HG02642 (cell line): ENCODE measurements around the gene C6orf15.

Experiments
- ATAC-seq: cut with Tn5 transposase; IDR thresholded peaks from one replicate; pipeline ENCODE4 v1.9.1; 2021; ENCODE audit warnings: mild to moderate bottlenecking; ENCODE audit not compliant: unreplicated experiment, poor library complexity

C6orf15 gene

DNA sequence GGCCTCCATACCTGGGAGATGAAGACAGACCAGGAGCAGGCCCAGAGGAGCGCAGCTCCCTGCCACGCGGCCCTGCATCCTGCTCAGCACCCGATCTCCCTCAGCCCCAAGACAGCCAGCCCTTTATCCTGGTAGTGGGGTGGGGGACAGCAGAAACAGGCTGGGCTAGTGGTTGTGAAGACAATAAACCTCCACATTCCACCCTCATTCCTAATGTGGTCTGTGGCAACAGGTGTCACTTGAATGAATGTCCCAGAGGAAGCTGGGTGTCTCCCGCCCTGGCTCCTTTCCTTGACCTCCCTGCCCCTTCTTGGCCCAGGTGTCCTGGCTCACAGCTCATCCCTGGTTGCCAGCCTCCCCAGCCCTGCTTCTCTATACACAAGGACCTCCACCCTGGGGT is at the start of gene C6orf15:
Gene C6orf15 (minus strand): TSS at position 98 of the 400 bp plus-strand sequence. CDS start 20 bp downstream, at position 78.
- ATAC-seq, result no peak

DNA sequence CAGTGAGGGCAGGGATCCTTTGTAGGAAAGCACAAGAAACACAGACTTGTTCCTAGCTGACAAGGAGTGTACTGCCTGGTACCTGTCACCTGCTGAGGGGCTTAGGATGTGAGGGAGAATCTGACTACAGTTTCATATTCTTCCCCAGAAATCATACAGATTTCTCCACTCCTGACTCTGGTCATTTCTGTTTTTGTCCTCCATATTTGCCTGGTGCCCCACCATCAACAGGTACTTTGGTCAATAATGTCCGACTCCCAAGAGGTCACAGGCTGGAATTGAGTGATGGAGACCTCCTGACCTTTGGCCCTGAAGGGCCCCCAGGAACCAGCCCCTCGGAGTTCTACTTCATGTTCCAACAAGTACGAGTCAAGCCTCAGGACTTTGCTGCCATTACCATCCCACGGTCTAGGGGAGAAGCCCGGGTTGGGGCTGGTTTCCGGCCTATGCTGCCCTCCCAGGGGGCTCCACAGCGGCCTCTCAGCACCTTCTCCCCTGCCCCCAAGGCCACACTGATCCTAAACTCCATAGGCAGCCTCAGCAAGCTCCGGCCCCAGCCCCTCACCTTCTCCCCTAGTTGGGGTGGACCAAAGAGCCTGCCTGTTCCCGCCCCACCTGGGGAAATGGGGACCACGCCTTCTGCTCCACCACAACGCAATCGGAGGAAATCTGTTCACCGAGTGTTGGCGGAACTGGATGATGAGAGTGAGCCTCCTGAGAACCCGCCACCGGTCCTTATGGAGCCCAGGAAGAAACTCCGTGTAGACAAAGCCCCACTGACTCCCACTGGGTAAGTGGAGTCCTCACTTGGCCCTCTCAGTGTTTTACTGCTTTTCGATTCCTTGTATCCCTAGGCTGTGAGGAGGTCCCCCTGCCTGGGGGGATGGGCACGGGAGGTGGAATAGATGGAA is 49.1 kb upstream of the C6orf15 start:
- no peak for ATAC-seq

DNA sequence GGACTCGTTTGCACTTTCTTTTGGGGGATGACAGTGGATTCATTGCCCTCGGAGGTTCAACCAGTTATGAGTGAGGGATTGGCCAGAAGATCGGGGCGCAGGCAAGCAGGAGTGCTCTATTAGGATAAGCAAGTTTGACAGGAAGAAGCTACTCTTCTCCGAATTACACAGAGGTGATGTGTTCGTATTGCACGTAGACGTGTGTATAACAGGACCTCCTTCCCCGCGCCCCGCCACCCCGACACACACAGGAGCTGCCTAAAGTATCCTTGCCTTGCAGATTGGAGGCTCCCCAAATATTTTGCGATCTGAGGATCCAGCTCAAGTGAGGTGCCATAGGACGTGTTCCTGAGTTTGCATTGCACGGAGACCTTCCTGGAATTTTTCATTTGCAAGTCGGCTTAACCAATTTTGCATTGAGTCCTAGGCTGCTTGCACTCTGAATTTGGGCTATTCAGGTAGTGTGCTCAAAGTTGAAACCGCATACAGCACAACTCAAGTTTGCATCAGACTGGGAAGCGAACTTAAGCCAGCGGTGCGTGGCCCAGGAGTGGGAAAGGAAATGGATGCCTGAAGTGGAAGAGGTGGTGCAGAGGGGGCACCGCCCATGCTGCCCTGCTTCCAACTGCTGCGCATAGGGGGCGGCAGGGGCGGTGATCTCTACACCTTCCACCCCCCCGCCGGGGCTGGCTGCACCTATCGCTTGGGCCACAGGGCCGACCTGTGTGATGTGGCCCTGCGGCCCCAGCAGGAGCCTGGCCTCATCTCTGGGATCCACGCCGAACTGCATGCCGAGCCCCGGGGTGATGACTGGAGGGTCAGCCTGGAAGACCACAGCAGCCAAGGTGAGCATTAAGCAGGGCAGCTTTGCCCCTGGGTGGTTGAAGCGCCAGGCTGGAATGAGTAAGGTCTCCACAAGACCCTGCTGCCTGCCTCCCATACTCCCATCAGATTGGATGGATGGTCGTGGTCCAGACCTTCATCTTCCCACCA is 46.8 kb upstream of the C6orf15 start:
- ATAC-seq, result peak; percentile 0

DNA sequence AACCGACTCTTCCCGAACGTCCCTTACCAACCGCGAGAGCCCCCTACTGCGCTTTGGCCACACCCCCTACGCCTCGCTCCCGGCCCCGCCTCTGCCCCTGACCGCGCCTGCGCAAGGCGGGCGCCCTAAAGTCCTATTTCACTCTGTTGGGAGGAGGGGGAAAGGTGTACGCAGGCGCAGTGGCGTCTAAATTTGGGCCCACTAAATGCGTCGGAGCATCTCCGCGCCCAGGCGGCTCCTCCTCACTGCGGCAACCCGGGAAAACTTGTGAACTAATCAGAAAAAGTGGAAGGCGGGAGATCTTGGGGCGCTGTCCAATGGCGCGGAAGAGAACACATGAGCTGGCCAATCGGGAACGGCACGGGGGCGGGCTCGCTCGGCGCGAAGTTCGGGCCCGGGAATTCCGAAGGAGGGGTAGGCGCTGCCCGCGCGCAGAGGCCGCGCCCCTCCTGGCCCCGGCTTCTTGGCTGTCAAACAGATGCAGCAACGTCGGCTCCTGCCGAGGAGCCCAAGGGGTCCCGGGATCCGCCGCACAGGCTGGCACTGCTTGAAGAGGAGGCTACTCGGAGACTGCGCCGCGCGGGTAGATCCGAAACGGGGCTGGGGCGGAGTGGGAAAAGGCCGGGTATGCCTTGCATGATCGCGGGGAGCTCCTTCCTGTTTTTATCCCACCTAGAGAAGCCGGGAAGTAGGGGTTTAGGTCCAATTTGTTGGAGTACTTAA is 45.9 kb upstream of the C6orf15 start, which contains the start of gene TCF19:
Gene TCF19 (plus strand): TSS at position 450 of the 723 bp plus-strand sequence. CDS start 881 bp downstream, outside the sequence.
- peak; percentile 88 for ATAC-seq

DNA sequence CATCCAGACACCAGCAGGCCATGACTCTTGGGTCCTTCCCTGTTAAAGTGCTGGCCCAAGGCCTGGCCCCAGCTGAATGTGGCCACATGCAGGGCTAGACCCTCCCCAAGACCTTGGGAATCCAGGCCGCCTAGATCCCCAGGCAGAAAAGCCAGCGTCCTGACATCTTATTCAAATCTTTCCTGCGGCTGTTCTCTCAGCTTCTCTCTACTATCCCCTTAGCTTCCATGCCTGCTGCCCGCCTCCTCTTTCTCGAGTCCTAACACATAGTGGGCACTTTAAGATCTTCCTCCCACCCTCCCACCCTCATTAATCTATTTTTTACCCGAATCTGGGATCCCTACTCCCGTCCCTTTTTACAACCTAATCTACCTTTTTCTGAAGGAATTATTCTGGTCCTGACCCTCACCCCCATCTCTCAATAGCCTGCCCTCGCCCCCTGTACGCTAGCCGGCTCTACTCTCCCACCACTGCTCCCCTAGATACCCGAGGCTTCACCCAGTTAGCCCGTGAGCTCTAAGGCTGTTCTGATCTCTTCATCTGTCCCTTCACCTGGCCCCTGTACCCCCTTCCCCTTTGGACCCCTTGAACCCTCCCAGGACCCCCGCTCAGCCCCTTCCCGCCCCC is 45.3 kb upstream of the C6orf15 start, which contains the start of gene CCHCR1:
Gene CCHCR1 (minus strand): TSS at position 290 of the 627 bp plus-strand sequence. CDS start 202 bp downstream, at position 88.
- ATAC-seq, result no peak

DNA sequence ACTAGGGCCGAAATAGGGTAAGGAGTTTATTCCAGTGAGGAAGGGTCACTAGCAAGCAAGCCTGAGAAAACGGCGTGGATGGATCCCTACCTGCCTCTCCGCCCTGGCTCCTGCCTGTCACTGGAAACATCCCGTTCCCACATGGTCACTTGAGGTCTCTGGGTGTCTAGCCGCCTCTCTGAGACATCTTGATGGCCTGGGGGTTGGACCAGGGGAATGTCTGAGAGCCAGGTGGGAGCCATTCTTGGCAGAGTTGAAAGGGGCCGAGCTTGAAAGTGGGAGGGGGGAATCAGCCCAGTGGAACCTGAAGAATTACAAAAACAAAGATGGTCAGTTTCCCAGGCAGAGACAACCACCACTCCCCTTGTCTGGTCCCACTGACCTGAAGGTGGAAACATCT is 44.3 kb upstream of the C6orf15 start:
- no peak for ATAC-seq

DNA sequence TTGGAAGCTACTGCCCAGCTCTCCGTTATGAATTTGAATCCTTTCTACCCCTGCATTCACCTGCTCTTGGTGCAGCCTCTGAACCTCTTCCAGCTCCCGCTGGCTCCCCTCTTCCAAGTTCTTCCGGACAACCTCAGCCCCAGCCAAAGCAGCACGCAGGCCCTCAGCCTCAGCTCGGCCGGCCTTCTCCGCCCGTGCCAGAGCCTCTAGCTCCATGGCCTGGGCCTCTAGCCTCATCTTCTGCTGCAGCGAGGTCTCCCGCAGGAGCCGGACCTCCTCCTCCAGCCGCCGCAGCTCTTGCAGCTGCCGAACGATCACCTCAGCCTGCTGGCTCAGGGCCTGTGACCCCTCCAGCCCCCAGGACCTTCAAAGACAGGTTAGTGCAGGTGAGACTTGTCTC is 42.1 kb upstream of the C6orf15 start:
- ATAC-seq, result no peak

DNA sequence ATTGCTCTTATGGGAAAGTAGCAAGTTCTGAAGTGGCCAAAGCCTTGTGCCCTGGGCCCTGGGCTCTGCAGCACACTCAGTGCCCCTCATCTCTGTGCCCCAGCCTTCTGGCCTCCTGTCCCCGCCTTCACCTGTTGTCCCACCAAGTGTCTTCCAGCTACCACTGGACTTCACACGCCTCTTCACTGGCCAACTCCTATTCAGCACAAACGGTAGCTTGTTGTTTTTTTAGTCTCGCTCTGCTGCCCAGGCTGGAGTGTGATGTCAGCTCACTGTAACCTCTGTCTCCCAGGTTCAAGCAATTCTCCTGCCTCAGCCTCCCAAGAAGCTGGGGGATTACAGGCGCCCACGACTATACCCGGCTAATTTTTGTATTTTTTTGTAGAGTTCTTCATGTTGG is 40.4 kb upstream of the C6orf15 start:
- no peak for ATAC-seq

DNA sequence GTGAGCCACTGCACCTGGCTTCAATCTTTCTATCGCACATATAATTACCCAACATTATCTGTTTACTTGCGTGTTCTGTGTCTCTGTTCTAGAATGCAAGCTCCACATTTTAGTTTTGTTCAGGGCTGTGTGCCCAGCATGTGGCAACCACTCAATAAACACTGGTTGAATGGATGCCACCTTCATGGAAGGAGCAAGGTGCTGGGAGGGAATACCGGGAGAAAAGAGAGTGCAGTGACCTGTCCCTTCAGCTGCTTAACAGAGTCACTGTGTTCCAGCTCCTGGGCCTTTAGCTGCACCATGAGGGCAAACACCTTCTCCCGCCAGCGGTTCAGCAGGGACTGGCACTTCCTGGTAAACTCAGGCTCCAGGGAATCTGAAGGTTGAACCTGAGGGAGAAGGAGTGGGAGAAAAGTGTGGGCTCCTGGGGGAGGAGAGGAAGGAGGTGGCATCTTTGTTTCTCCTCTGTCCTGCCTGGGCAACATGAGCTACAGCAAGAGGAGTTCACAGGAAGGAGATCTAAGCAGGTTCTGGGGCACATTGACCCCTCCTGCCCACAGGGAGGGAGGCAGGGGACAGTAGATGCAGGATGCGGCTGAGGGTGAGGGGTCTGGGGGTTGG is 37.6 kb upstream of the C6orf15 start:
- no peak for ATAC-seq

DNA sequence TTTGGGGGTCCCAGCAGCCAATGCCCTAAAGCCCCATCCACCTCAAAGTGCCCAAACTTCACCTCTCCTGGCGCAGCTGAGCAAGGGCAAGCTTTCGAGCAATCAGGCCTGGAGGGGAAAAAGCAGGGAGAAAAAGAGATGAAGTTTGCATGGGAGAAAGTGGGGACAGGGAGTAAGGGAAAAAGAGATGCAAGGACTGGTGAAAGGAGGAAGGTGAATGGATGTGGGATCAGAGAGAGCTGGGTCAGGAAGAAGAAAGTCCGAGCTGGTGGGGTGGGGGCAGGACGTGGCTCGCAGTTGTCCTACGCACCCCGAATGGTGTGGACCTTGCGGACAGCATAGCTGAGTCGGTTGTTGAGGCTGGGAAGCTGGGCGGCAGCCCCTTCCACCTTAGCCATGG is 33.0 kb upstream of the C6orf15 start:
- no peak for ATAC-seq

DNA sequence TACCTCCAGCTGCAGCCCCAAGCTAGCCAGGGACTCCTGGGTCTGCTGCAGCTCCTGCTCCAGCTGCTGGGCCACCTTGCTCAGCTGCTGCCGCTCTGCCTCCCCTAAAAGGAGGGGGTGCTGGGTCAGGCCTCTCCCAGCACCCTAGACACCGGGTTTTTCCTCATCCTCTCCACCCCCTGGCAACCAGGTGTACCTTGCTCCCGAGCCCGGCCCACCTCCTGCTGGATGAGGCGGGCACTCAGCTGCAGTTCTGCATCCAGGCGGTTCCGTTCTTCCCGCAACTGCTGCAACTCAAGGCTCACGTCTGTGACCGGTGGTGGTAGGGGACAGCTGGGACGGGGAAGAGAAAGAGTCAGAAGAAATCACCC is 32.6 kb upstream of the C6orf15 start:
- ATAC-seq, result no peak

DNA sequence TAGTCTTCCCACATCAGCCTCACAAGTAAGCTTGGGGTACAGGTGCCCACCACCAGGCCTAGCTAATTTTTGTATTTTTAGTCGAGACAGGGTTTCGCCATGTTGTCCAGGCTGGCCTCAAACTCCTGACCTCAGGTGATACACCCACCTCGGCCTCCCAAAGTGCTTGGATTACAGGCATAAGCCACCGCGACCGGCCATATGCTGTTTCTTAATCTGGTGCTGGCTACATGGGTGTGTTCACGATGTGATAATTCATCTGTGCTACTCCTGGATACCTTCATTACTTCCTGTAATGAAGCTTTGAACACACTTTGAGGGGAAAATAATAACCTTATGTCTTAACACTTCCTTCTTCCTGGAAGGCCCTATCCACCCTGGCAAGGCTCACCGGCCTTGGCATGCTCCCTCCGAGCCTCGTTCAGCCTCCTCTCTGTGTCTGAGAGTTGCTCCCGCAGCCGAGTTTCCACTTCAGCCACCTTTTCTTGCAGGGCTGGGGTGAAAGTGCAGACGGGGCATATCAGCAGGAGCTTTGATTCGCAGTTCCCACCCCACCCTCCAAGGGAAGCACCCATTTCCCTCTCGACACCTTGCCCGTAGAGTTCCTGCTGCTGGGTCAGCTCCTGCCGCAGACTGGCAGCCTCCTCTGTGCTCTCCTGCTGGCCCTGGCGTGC is 32.1 kb upstream of the C6orf15 start:
- no peak for ATAC-seq

DNA sequence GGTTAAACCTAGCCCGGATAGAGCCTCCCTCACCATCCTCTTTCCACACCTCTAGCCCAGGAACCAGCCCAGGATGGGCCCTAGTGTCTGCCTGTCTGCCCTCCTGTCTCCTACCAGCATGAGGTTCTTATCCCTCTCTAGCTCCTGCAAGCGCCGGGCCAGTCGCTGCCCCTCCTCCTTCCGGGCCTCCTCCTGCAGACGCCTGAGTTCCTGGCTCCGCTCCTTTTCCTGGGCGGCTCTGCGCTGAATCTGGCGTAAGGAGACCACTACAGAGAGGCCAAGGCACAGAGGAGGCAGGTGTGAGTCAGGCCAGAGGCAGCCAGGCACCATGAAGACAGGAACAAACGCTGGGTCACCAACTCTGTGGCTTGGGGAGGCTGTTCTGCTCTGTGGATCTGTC is 30.8 kb upstream of the C6orf15 start:
- no peak for ATAC-seq

DNA sequence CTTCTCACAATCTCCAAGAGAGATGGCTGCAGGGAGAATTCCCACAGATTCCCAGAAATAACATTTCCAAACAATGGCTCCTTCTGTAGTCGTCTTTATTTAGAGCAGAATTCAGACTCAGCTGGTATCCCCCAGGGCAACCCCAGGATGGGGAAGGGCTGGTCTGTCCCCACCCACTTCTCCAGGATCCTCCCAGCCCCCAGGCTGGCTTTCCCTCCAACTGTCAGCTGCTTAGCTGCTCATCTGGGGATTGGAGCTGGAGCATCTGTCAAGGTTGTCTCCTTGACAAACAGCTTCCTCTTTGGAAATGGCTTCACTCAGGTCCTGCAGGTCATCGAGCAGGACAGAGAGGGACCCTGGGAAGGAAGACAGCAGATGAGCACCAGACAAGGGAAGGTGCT is 30.0 kb upstream of the C6orf15 start:
- ATAC-seq, result no peak

DNA sequence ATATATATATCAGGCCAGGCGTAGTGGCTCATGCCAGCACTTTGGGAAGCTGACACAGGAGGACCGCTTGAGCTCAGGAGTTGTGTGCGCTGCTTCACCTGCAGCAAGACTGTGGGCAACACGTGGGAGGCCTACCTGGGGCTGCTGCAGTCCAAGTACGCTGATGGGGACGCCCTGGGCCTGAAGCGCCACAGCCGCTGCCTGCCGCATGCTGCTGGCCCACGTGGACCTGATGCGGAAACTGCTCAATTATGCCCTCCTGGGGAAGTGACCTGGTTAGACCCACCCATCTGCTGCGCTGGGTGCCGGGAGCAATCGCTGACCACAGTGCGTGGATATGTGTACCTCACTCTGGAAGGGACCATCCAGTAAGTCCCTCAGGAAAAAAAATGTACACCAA is 28.3 kb upstream of the C6orf15 start:
- ATAC-seq, result no peak

DNA sequence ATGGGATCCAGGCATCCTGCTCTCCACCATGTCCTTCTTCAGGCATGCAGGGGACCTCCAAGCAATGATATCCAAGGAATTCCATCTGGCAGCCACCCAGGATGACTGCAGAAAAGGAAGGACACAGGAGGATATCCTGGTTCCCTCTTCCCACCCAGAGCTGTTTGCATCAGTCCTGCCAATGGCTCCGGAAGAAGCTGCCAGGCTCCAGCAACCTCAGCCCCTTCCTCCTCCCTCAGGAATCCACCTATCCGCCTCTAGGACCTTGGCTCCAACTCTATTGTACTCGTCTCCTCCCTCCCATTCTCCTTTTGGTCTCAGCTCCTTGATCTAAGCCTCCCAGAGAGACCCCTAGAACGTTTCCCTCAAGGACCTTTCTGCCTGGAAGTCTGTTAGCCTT is 27.2 kb upstream of the C6orf15 start:
- ATAC-seq, result no peak

DNA sequence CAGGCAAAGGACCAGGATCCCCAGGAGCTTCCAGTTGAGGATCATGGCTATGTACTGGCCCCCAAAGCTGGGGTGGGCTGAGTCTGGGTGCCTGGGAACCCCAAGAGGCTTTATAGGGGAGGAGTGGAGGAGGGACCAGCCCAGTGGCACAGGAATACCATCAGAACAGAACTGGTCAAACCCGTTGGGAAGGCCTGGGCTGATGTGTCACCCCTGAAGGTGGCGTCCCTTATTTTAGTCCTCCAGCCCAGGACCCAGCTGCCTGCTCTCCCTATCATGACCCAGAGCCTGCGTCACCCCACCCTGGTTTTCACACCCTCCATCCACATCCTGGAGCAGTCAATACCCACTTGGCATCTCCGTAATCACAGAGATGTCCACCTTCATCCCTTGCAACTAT is 26.6 kb upstream of the C6orf15 start, which contains the start of gene PSORS1C2:
Gene PSORS1C2 (minus strand): TSS at position 85 of the 400 bp plus-strand sequence. CDS start 40 bp downstream, at position 45.
- no peak for ATAC-seq

DNA sequence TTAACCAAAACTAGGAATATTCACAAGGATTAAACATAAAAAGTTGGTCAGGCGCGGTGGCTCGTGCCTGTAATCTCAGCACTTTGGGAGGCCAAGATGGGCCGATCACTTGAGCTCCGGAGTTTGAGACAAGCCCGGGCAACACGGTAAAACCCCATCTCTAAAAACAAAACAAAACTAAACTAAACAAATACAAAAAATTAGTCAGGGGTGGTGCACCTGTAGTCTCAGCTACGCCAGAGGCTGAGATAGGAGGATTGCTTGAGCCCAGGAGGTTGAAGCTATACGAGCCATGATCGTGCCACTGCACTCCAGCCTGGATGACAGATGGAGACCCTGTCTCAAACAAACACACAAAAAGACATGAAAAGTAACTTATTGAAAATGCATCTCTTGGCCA is 23.3 kb upstream of the C6orf15 start:
- no peak for ATAC-seq

DNA sequence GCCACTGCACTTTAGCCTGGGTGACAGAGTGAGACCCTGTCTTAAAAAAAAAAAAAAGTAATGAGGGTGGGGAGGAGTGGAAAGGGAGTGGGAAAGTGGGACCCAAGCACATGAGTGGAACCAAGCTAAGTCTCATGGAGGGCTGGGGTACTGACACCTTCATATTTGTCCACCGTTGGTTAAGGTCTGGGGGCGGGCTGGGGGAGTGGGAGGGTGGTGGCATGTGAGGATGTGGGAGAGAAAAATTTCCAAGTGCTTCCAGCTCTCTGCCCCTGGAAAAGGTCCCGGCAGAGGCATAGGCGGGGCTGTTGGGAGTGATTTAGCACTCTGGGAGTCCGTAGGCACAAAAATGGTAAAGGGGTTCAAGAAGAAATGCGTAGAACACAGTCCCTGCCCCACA is 20.4 kb upstream of the C6orf15 start:
- no peak for ATAC-seq
